OCI-LY7 (cell line): ENCODE data around the gene LDAH. TPM values are rescaled to one million over a fixed set of nuclear protein-coding genes. Genes with fewer than 3 reads are reported as not detected.

ENCODE experiments used
- BruUV-seq: library from RNA; stranded (reverse); fragments of 400-500 nt; replicated peaks from 2 replicates; lab custom pipeline; 2021; lab: Mats Ljungman, UMichigan
- CTCF ChIA-PET: fragments of 300-600 bp; sonication (Branson Sonifier 250); formaldehyde crosslinking; loops from one replicate; lab custom pipeline; 2022; ENCODE audit warnings: antibody characterized with exemption; ENCODE audit not compliant: unreplicated experiment; lab: Charles Lee
- POLR2A ChIA-PET: fragments of 300-600 bp; sonication (Branson Sonifier 250); formaldehyde crosslinking; loops from one replicate; lab custom pipeline; 2022; ENCODE audit warnings: antibody characterized with exemption; lab: Charles Lee
- DNase-seq: peaks from one replicate; pipeline ENCODE4 v3.0.0-alpha.2; 2015; ENCODE audit warnings: low spot score
- H2AFZ ChIP-seq: fragments of 200-600 bp; sonication (generic), shearing (Covaris generic); 2 replicates; pipeline ENCODE4 v1.6.1; 2014; ENCODE audit warnings: mild to moderate bottlenecking, antibody characterized with exemption, low read length, moderate library complexity
- H3K27ac ChIP-seq: fragments of 200-600 bp; sonication (generic); 2 replicates; pipeline ENCODE4 v1.5.1; 2014; ENCODE audit warnings: mixed run types, low read depth, mild to moderate bottlenecking, moderate library complexity, low read length, inconsistent platforms; ENCODE audit not compliant: poor library complexity, severe bottlenecking
- H3K36me3 ChIP-seq: fragments of 200-600 bp; sonication (generic); 2 replicates; pipeline ENCODE4 v1.6.1; 2014; ENCODE audit warnings: mild to moderate bottlenecking, antibody characterized with exemption, low read length, moderate library complexity, mixed read lengths; ENCODE audit not compliant: insufficient read depth
- H3K4me1 ChIP-seq: fragments of 200-600 bp; sonication (generic); 2 replicates; pipeline ENCODE4 v1.5.1; 2014; ENCODE audit warnings: mild to moderate bottlenecking, low read length; ENCODE audit not compliant: insufficient read depth, poor library complexity, severe bottlenecking
- H3K4me2 ChIP-seq: fragments of 200-600 bp; sonication (generic); 2 replicates; pipeline ENCODE4 v1.6.1; 2014; ENCODE audit warnings: mild to moderate bottlenecking, low read length
- H3K4me3 ChIP-seq: fragments of 200-600 bp; sonication (generic); 2 replicates; pipeline ENCODE4 v1.5.1; 2014; ENCODE audit warnings: mild to moderate bottlenecking, low read depth, low read length; ENCODE audit not compliant: poor library complexity, severe bottlenecking
- H3K79me2 ChIP-seq: fragments of 200-600 bp; sonication (generic); 2 replicates; pipeline ENCODE4 v1.6.1; 2016; ENCODE audit warnings: low read depth, mild to moderate bottlenecking, low read length, moderate library complexity, mixed read lengths; ENCODE audit not compliant: insufficient read depth
- H3K9me2 ChIP-seq: fragments of 200-600 bp; sonication (generic); 2 replicates; pipeline ENCODE4 v1.6.1; 2016; ENCODE audit warnings: mild to moderate bottlenecking, low read length, mixed read lengths; ENCODE audit not compliant: insufficient read depth
- H3K9me3 ChIP-seq: fragments of 200-600 bp; sonication (generic); 2 replicates; pipeline ENCODE4 v1.6.1; 2014; ENCODE audit warnings: mild to moderate bottlenecking, mixed run types, low read length, mixed read lengths
- H4K20me1 ChIP-seq: fragments of 200-600 bp; sonication (generic); 2 replicates; pipeline ENCODE4 v1.6.1; 2014; ENCODE audit warnings: mild to moderate bottlenecking, antibody characterized with exemption, low read length, moderate library complexity, mixed read lengths; ENCODE audit not compliant: insufficient read depth
- EZH2phosphoT487 ChIP-seq: fragments of 200-600 bp; sonication (generic); IDR thresholded peaks from 2 replicates; pipeline ENCODE4 v1.6.1; 2018; ENCODE audit warnings: low read depth, borderline replicate concordance, mild to moderate bottlenecking, mixed run types, antibody characterized with exemption, low read length, moderate library complexity, mixed read lengths
- intact Hi-C: fragments of 100-400 bp; cut with micrococcal nuclease; formaldehyde crosslinking; loops from one replicate; pipeline ENCODE4 v1.10.0; 2022; ENCODE audit not compliant: unreplicated experiment
- total RNA-seq, 2 experiments: library from RNA; depleted of rRNA in 1 of 2; stranded (reverse); fragments of >200 nt in 1 of 2; shearing (Covaris generic) in 1 of 2; gene quantifications; 2 replicates each; pipeline ENCODE4 v1.2.3, GENCODE V29; 2014 to 2022
- TF ChIP-seq, protein P1 (sequence below): fragments of 200-600 bp; sonication (generic); conservative IDR thresholded peaks from 2 replicates; pipeline ENCODE4 v1.5.1; 2014; ENCODE audit warnings: mild to moderate bottlenecking, antibody characterized with exemption, low read length, moderate library complexity, mixed read lengths

Gene LDAH
- total RNA-seq, 2 experiments from 2014 or later, result 21.7 to 38.1 TPM

DNA sequence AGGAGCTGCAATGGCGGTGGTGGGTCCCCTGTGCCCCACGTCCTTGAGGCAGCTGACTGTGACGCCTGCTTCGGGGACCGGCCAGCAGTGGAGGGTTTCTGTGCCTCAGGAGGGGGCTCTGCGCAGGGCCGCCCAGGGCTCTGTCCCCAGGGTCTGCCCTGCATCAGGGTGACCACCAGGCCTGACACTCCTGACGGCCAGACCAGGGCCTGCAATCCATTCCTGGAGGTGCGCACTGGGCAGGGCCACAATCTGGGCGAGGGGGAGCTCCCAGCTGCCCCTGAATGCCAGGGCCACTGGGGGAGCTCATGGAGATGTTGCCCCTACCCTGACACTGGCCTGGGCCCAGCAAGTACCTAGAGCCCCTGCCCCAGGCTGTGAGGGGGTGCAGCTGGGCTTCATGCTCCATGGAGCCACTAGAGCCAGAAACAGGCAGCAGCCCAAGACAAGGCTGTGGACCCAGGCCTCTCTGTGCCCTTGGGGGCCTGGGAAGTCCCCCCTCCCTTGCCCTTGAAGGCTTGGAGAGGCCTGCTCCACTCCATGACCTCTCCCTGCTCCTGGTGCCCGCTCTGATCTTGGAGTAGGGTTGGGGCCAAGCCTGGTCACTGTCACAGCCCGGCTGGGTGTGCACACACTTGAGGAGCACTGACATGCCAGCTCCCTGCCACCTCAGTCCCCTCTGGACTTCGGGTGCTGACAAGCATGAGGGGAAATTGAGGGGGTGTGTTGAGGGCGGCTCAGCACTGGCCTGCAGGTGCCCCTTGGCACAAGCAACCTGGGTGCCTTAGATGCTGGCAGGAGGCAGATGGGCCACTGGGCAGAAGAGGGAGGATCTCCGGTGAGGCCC lies 55.9 kb downstream of the LDAH start:
- peaks cover 61% of the 10 kb centered on the region for H3K36me3 ChIP-seq
- no TSS peak for BruUV-seq
- H3K79me2 ChIP-seq, result peaks cover 7% of the 10 kb centered on the region; the same call in 1 of the 2 replicates
- H3K9me2 ChIP-seq, result no peaks in the 10 kb centered on the region
- H3K4me3 ChIP-seq, result no peak overlapping the region
- no peak for DNase-seq
- intact Hi-C loops, result no loop called here
- H4K20me1 ChIP-seq, result no peaks in the 10 kb centered on the region
- peaks cover 44% of the 10 kb centered on the region for H3K4me1 ChIP-seq
- H3K9me3 ChIP-seq, result 0 out of 2 replicates have a peak, but pooled peaks cover 5% of the 10 kb centered on the region
- H3K27ac ChIP-seq, result no peak overlapping the region
- ChIA-PET CTCF (no interaction called here), POLR2A (interaction anchor here (0.8 kb wide), 1 partner anchor 23 kb away, joined by 5 read pairs; no protein-coding TSS in a partner anchor)
- TF ChIP-seq, protein P1, sequence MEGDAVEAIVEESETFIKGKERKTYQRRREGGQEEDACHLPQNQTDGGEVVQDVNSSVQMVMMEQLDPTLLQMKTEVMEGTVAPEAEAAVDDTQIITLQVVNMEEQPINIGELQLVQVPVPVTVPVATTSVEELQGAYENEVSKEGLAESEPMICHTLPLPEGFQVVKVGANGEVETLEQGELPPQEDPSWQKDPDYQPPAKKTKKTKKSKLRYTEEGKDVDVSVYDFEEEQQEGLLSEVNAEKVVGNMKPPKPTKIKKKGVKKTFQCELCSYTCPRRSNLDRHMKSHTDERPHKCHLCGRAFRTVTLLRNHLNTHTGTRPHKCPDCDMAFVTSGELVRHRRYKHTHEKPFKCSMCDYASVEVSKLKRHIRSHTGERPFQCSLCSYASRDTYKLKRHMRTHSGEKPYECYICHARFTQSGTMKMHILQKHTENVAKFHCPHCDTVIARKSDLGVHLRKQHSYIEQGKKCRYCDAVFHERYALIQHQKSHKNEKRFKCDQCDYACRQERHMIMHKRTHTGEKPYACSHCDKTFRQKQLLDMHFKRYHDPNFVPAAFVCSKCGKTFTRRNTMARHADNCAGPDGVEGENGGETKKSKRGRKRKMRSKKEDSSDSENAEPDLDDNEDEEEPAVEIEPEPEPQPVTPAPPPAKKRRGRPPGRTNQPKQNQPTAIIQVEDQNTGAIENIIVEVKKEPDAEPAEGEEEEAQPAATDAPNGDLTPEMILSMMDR, result no peak
- TF ChIP-seq EZH2phosphoT487, result no peak
- no peak overlapping the region for H3K4me2 ChIP-seq
- H2AFZ ChIP-seq, result no peak overlapping the region

DNA sequence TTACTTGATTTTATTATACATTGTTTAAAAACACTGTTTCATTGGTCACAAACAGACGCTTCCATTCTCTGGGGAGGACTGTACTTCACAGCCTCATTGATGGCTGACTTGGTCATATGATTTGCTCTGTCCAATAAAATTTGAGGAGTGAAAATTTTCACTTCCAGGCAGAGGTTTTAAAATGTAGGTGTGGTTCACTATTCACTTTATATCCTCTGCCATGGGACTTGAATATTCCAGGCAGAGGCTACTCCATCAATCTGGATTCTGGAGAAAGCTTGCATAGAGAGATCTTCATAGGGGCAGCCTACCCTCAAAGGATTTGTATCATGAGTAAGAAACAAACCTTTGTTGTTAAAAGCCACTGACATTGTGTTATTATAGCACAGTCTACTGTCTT lies 56.7 kb downstream of the LDAH start:
- Histone ChIP-seq H3K9me3 (0 out of 2 replicates have a peak, but pooled peaks cover 5% of the 10 kb centered on the region), H4K20me1 (no peaks in the 10 kb centered on the region), H3K4me2 (no peak overlapping the region), H3K36me3 (peaks cover 58% of the 10 kb centered on the region), H3K4me3 (no peak overlapping the region), H3K4me1 (peaks cover 52% of the 10 kb centered on the region), H2AFZ (no peak overlapping the region), H3K27ac (no peak overlapping the region), H3K9me2 (no peaks in the 10 kb centered on the region), H3K79me2 (peaks cover 12% of the 10 kb centered on the region; the same call in 1 of the 2 replicates)
- no peak for DNase-seq
- BruUV-seq, result no TSS peak
- intact Hi-C loops, result no loop called here
- ChIA-PET CTCF (no interaction called here), POLR2A (interaction anchor here (0.7 to 1.2 kb wide), 2 partner anchors 10 to 61 kb away, joined by 3 to 4 read pairs; no protein-coding TSS in a partner anchor)
- TF ChIP-seq, protein P1, result no peak
- TF ChIP-seq EZH2phosphoT487, result no peak
